ENCODE results near the gene KLHL29.

The KLHL29 gene

GRCh38 chr2:23636426-23636825 lies 251.4 kb downstream of the KLHL29 start:
- no peak overlapping the region for H2AFZ ChIP-seq (ENCODE audit: low read length)
- no peaks in the 10 kb centered on the region for H3K79me2 ChIP-seq (ENCODE audit: insufficient read depth, low read length)
- no peaks in the 10 kb centered on the region for H3K9me3 ChIP-seq (ENCODE audit: insufficient read depth, low read depth, low read length)
- no peaks in the 10 kb centered on the region for H3K27me3 ChIP-seq (ENCODE audit: insufficient read depth, low read length, poor library complexity, severe bottlenecking)
- H3K4me1 ChIP-seq (ENCODE audit: insufficient read depth, low read length, poor library complexity, severe bottlenecking) = no peaks in the 10 kb centered on the region
- H3K36me3 ChIP-seq (ENCODE audit: insufficient read depth, low read length) = no peaks in the 10 kb centered on the region
- no peak overlapping the region for H3K4me2 ChIP-seq (ENCODE audit: low read depth, low read length, poor library complexity, severe bottlenecking)
- H3K9me2 ChIP-seq (replicated peaks; ENCODE audit: low read depth, low read length) = no peaks in the 10 kb centered on the region
- no peak overlapping the region for H3K9ac ChIP-seq (ENCODE audit: low read depth, low read length, poor library complexity, severe bottlenecking)
- no peaks in the 10 kb centered on the region for H3F3A ChIP-seq (ENCODE audit: low read depth)
- H3K4me3 ChIP-seq (ENCODE audit: low read length, poor library complexity, severe bottlenecking) = no peak overlapping the region
- no peaks in the 10 kb centered on the region for H4K20me1 ChIP-seq (ENCODE audit: insufficient read depth, low read length, poor library complexity, severe bottlenecking)
- TF ChIP-seq EZH2phosphoT487 (IDR thresholded peaks at IDR 0.05; ENCODE audit: borderline replicate concordance) = no peak
- peak; percentile 43 for TF ChIP-seq CTCF (conservative IDR thresholded peaks at IDR 0.05; ENCODE audit: low read length)

DNA sequence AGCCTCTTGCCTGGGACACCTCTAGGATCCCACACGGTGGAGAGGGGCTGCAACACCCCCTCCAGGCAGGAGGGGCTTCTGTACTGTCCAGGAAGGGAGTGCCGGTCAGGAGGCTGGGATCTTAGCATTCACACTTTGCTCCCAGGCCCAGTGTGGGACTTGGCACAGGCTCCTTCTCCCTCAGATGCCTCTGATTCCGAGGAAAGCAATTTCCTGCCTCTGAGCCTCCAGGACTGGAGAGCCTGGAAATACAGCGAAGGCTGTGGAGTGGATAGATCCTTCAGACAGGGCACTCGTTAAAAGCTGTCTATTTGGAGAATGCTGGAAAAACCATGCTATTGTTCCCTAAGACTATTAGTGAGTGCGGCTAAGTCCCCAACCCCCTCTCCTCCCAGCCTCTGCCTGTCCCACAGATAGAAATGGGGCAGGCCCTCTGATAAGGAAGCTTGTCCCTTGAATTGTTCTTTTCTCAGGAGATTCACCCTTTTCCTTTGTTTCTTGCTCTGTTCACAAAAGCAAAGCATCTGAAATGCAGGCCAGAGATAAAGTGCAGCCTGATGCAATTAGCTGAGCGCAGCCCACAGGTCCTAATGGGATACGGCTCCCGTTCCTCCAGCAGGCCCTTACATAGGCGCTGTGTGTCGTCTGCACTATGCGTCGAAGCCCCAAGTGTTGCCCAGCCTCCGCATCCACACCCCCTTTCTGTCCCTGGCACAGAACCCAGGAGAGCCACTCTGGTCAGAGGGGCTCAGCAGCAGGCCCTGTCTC lies 252.2 kb downstream of the KLHL29 start:
- Histone ChIP-seq H3K4me3 (ENCODE audit: low read length, poor library complexity, severe bottlenecking) (no peak overlapping the region), H3K36me3 (ENCODE audit: insufficient read depth, low read length) (no peaks in the 10 kb centered on the region), H3K4me1 (ENCODE audit: insufficient read depth, low read length, poor library complexity, severe bottlenecking) (no peaks in the 10 kb centered on the region), H3K9me2 (replicated peaks; ENCODE audit: low read depth, low read length) (no peaks in the 10 kb centered on the region), H3K9me3 (ENCODE audit: insufficient read depth, low read depth, low read length) (no peaks in the 10 kb centered on the region), H3K79me2 (ENCODE audit: insufficient read depth, low read length) (no peaks in the 10 kb centered on the region), H3K4me2 (ENCODE audit: low read depth, low read length, poor library complexity, severe bottlenecking) (no peak overlapping the region), H4K20me1 (ENCODE audit: insufficient read depth, low read length, poor library complexity, severe bottlenecking) (no peaks in the 10 kb centered on the region), H3K27me3 (ENCODE audit: insufficient read depth, low read length, poor library complexity, severe bottlenecking) (no peaks in the 10 kb centered on the region), H2AFZ (ENCODE audit: low read length) (no peak overlapping the region), H3F3A (ENCODE audit: low read depth) (no peaks in the 10 kb centered on the region), H3K9ac (ENCODE audit: low read depth, low read length, poor library complexity, severe bottlenecking) (no peak overlapping the region)
- no peak for TF ChIP-seq EZH2phosphoT487 (IDR thresholded peaks at IDR 0.05; ENCODE audit: borderline replicate concordance)
- TF ChIP-seq CTCF (conservative IDR thresholded peaks at IDR 0.05; ENCODE audit: low read length) = no peak

DNA sequence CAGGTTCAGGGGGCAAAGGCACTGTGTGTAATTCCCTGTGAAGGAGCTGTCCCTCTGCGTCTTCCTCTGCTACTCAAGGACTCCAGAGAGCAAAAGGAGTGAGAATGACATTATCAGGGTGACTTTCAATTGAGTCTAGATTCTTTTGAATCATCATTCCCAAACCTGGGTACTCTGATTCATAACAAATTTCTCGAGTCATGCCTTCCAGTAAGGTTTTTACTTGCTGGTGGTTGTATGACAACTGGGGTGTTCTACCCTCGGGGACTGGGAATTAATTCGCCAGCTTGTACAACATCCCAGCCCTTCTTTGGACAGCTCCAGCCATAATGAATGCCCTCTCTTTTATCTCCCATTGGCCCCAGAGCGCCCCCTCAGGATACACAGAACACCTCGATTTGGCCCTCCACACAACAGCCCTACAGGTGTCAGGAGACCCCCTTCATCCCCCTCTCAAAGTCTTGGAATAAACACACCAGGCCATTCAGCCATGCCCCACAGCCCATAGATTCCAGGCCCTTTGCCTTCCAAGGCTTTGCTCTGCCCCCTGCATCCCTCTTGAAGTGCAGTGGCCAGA lies 254.5 kb downstream of the KLHL29 start:
- Histone ChIP-seq H3K9me3 (ENCODE audit: insufficient read depth, low read depth, low read length) (no peaks in the 10 kb centered on the region), H3K27me3 (ENCODE audit: insufficient read depth, low read length, poor library complexity, severe bottlenecking) (no peaks in the 10 kb centered on the region), H3K9ac (ENCODE audit: low read depth, low read length, poor library complexity, severe bottlenecking) (no peak overlapping the region), H4K20me1 (ENCODE audit: insufficient read depth, low read length, poor library complexity, severe bottlenecking) (no peaks in the 10 kb centered on the region), H3K36me3 (ENCODE audit: insufficient read depth, low read length) (no peaks in the 10 kb centered on the region), H3K9me2 (replicated peaks; ENCODE audit: low read depth, low read length) (no peaks in the 10 kb centered on the region), H3K4me2 (ENCODE audit: low read depth, low read length, poor library complexity, severe bottlenecking) (no peak overlapping the region), H2AFZ (ENCODE audit: low read length) (no peak overlapping the region), H3K4me1 (ENCODE audit: insufficient read depth, low read length, poor library complexity, severe bottlenecking) (no peaks in the 10 kb centered on the region), H3F3A (ENCODE audit: low read depth) (no peaks in the 10 kb centered on the region), H3K79me2 (ENCODE audit: insufficient read depth, low read length) (no peaks in the 10 kb centered on the region), H3K4me3 (ENCODE audit: low read length, poor library complexity, severe bottlenecking) (no peak overlapping the region)
- TF ChIP-seq EZH2phosphoT487 (IDR thresholded peaks at IDR 0.05; ENCODE audit: borderline replicate concordance) = no peak
- no peak for TF ChIP-seq CTCF (conservative IDR thresholded peaks at IDR 0.05; ENCODE audit: low read length)

All from Loucy (cell line).